Cardiac septum (tissue), 1 donor: ENCODE results near the gene CPNE1. TPM values are rescaled to one million over a fixed set of nuclear protein-coding genes. Genes with fewer than 3 reads are reported as not detected.

ENCODE experiments used
- DNase-seq: peaks from one replicate; pipeline ENCODE4 v3.0.0-alpha.2; 2020; ENCODE audit warnings: low spot score
- intact Hi-C: fragments of 100-400 bp; cut with DNase I; formaldehyde crosslinking; loops from one replicate; pipeline ENCODE4 v1.14.0; 2022
- total RNA-seq: library from RNA; stranded (reverse); fragmentation: NEBNext Ultra II Directional; extraction: Animal tissue kit (Norgen Biotek cat#: 25700); gene quantifications from one replicate; pipeline ENCODE4 v1.2.1, GENCODE V29; 2021
- donor health status: DM: no; HTN: no; CAD: no.

The CPNE1 gene
- total RNA-seq, 1 donor from 2014 or later: 77.9 TPM

DNA sequence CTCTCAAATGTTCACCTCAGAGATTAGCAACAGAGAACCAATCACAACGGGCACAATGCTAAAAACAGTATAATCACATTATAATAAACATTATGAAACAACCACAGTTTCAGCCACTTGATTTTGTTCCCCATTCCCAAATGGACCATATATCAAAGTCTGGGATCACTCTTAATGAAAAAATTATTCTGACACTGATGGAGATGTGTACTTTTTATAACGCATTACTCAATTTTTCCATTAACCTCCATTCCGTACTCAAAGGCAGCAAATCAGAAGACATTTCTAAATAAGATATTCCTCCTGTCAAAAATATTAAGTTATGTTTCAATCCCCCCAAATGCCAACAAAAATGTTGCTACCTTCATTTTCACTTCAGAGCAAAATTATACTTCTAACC, 2.8 kb downstream of the CPNE1 start:
- intact Hi-C loops: no loop called here
- no peak for DNase-seq

DNA sequence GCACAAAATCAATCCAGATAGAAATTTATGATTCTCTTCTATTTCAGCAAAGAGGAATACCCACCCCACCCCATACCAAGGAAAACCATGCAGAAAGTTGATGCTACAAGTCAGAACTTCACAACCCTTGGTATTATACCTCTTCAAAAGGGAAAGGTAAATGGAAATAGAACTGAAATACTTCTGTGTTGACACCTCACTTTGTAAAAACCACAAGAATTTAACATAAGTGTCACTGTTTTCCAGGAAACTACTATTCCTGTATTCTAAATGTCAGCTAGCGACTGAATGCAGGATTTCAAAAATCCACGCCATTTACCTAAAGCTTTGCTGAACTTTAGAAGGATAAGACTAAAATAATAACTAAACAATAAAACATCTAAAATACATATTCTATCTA, 3.6 kb downstream of the CPNE1 start:
- no peak for DNase-seq
- intact Hi-C loops: no loop called here

DNA sequence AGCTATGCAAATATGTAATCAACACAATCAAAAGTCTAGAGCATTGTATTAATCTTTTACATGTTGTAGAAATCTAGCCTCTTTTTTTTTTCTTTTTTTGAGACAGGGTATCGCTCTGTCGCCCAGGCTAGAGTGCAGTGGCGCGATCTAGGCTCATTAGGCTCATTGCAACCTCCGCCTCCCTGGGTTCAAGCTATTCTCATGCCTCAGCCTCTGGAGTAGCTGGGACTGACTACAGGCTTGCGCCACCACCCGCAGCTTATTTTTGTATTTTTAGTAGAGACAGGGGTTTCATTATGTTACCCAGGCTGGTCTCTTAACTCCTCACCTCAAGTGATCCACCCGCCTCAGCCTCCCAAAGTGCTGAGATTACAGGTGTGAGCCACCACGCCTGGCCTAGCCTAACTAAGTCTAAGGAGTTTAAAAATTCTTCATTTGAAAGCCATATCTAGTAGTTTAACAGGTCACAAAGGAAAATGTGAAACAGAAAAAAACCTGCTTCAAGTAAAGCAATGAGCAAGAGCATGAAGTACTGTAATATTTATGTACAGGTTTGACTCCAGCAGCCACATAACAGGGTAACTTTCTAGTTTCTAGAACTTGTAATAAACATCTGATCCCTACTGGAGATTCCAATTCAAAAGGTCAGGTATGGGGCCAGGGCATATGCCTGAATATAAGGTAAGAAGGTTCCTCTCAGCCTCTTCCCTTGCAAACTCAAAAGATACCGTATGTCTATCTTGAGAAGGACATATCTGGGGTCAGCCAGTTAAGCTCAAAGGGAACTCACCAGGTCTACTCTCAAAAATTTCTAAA, 4.4 kb downstream of the CPNE1 start:
- intact Hi-C loops: no loop called here
- no peak for DNase-seq

DNA sequence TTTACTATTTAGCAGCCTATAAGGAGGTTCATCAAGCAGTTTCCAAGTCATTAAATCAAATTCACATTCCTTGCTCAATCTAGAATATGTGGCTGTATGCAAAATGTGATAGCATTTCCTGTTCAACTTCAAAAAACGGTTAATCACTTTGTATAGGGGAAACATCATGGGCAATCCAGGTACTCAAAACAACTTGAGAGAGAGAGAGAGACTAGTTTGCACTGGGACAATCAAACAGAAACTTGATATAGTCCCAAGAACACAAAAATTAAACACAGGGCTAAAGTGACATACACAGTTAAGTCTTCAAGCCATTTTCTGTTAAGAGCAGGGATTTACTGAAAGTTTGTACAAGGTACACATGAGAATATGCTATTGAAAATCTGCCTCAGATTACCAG, 7.4 kb downstream of the CPNE1 start:
- intact Hi-C loops: no loop called here
- no peak for DNase-seq

DNA sequence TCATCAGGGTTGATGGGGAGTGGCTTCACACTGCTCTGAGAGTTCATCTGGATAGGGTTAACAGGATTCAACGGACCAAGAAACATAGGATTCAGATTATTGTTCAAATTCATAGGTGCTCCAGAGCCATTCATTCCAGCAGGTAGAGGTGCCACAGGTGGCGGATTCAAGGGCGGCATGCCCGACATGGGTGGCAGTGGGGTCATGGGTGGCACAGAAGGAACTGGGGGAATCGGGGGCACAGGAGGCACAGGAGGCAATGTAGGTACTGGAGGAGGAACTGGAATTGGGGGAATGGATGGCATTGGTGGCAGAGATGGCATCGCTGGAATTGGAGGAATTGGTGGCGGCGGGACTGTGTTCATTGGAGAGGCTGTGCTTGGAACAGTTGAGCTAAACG, 10.3 kb downstream of the CPNE1 start:
- intact Hi-C loops: no loop called here
- no peak for DNase-seq

DNA sequence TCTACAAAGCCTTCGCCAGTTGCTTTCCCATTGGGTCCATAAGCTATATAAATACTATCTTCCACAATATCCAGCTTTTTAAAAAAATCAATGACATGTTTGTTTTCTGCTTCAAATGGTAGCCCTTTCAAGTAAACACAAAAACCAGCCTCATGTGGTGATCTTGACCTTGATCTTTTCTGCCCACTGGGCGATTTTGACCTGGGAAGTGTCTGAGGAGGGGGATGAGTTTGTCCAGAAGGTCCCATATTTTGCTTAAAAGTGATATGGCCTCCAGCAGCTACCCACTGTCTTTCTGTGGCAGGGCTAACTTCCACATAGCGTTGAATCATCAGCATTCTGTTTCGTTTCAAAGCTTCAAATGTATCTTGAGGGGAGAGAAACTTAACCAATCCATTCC, 10.8 kb downstream of the CPNE1 start:
- DNase-seq: no peak
- intact Hi-C loops: no loop called here

DNA sequence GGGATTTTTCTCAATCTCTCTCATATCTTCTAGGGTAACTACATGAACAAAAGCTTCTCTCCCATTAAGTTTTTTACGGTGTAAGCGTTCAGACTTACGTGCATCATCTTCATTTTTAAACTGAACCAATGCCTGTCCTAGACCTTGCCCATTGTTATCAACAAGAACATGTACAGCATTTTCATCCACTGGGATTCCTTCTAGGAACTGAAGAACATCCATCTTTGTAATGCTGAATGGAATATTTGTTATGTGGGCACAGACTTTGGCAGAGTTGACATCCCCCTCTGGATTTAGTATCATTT, 11.3 kb downstream of the CPNE1 start:
- intact Hi-C loops: no loop called here
- DNase-seq: no peak

DNA sequence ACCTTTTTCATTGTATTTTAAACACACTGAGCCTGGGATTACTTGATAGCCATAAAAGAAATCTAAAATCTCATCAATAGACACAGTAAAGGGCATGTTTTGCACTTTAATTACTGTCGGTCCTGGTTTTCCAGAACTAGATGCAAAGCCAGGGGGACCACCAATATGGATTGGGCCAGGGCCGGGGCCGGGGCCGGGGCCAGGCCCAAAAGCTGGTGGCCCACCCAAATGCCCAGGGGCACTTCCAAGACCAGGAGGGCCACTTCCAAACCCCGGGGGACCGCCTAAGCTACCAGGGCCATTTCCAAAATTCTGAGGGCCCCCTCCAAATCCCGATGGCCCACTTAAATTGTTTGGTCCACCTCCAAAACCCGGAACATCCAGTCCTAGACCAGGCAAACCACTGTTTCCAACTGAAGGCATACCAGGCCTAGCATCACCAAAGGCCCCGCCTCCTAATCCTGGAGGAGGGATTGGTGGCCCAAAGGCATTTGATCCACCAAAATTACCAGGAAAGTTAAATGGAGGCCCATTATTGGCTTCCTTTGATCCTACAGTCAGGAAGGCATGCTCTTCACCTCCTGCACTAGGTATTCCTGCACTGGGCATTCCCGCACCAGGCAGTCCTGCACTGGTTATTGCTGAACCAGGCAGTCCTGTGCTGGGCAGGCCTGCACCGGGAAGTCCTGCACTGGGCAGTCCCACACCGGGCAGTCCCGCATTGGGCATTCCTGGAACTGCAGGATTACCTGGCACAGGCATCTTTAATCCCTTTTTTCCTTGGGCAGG, 11.9 kb downstream of the CPNE1 start:
- no peak for DNase-seq
- intact Hi-C loops: no loop called here

DNA sequence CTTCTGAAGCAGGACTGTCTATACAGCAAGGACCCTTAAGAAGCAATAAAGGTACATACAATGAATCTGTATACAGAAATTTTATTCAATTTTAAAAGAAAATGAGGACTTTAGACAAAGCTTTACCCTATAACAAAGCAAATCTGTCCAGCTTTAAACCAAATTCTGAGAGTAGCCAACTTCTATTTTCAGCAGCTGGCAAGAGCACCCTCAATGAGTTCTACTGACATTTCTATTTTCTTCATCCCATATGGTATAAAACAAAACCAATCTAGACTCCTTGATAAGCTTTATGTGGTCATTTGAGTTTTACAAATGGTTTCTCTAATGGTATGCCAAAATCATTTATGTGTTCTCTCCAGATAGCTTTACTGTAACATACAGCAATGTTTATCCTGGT, 12.7 kb downstream of the CPNE1 start:
- intact Hi-C loops: no loop called here
- DNase-seq: no peak

DNA sequence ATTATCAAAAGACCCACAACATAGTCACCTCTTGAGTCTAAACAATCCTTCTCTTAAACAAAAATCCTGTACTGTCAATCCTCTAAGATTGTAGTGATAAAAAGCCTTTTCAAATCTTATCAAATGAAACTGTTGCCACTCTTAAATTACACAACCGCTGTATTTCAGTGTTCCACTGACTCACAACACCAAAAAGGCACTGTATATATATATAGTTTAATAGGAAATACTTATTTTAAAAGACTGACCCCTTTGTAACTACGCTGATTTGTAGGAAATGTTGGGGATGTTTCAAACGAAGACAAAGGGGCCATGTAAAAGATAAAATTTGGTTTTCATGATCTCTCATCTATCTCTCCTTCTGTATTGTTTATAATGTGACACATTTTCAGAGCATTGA, 14.1 kb downstream of the CPNE1 start:
- DNase-seq: no peak
- intact Hi-C loops: no loop called here

DNA sequence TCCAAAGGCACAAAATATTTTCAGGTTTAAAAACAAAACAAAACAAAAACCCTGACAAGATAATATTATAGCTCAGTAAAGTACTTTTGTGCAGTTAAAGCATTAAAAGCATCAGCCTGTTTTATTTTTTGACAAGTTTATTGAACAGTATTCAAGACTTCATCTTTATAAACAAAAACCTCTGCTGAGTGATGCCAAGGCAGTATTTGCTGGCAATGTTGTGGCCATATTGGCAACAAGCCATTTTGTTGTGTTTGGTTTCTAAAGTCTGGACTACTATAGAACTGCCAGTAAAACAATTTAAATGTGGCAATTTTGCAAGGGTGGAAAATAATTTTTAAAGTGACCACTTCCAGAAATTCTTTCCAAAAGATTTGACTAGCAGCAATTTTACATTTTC, 15.9 kb downstream of the CPNE1 start:
- DNase-seq: no peak
- intact Hi-C loops: no loop called here

DNA sequence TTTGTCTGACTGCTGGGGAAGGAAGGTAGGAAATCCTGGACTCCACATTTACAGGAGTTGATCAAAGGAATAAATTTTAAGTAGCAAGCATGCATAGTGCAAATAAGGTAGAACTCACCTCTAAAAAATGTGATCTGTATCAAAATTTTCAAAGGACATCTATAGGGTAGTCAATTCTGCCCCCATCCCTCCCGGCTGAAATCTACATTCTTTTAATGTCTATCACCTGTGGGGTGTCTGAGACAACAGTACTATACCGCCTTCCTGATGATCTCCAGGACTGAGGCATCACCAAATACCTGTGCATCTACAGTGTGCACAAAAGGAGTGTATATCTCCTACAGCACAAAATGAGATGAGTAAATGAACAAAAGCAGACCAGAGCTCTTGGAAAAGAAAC, 19.9 kb downstream of the CPNE1 start:
- DNase-seq: no peak
- intact Hi-C loops: no loop called here

DNA sequence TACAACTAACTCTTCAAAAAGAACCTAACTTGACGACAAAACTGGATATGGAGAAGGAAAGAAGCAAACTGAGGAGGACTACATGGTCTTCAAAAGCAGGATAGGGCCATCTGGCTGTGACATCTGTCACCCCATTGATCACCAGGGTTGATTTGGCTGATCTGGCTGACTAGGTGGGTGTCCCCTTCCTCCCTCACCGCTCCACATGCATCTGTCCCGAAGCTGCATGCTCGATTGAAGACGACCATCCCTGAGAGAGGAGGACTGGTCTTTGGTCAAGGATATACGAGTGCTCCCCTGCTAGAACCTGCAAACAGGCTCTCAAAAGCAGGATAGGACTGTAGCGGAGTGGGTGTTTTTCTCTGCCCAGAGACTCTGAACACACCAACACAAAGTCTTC, 21.7 kb downstream of the CPNE1 start:
- intact Hi-C loops: no loop called here

DNA sequence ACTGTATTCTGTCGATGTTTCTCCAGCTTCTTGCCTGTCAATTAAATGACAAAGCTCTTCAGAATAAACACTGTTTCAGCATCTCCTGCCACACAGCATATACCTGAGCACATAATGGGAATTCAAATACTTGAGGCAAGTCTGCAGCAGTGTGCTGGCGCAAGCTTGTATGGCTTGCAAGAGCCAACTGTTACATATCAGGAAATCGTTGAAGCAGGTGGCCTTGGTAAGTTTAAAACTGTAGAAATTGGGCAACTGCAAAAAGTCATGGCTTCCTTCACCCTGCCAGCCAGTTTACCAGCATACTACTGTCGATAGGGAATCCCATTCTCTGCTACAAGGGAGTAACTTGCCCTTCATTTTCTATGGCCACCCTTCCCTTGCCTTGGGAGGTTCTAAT, 23.0 kb downstream of the CPNE1 start:
- intact Hi-C loops: no loop called here
- DNase-seq: peak; percentile 12

More for the DNA sequence above, 21.7 kb downstream of the CPNE1 start:
- DNase-seq: no peak

DNA sequence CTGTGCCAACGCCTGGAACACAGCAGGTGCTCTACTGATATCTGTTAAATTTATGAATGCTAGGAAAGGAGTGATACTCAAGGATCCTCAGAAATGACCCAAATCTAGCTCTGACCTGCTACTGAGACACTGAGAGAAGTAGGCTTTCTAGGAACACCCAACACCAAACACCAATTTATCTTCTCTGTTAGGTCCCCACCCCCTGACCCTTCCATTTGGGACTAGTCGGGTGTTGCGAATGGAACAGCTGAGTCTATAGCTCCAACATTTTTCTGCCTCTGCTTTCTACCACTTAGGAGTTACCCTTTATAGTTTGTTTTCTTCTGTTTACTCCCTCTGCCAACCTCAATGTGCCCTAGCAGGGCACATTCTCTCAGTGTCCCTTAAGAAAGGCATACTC, 24.0 kb downstream of the CPNE1 start:
- intact Hi-C loops: no loop called here
- peak; percentile 4 for DNase-seq

DNA sequence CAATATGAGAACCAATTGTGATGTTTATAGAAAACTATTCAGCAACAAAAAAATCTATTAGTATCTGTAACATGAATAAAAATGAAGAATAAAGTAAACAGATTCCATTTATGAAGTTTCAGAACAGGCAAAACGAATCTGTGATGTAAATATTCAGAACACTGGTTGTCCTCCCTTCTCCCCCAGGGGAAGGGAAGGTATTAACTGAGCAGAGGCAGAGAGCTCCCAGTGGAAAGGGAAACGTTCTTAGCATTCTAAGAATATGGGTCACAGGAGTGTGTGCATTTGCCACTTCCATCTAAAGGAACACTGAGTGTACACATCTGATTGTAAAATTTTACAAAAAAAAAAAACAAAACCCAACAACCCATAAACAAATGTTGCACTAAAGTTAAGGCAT, 25.9 kb downstream of the CPNE1 start:
- intact Hi-C loops: no loop called here
- no peak for DNase-seq

DNA sequence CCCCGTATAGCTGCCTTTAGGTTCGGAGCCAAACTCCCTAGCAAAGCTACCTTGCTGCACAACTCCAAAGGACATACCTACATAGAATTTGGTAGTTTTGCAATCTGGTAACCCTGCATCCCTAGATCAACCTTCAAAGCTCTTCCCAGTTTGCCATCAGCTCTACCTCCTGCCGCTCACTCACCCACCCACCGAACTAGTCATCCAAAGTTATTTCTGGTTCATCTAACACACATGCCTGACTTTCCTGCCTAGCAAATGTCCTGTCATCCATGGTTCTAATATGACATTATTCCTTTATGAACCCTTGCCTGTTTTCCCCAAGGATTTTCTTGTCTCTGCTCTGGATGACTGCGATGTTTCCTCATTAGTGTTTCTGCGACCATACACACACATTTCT, 27.4 kb downstream of the CPNE1 start:
- intact Hi-C loops: no loop called here
- DNase-seq: peak; percentile 17

DNA sequence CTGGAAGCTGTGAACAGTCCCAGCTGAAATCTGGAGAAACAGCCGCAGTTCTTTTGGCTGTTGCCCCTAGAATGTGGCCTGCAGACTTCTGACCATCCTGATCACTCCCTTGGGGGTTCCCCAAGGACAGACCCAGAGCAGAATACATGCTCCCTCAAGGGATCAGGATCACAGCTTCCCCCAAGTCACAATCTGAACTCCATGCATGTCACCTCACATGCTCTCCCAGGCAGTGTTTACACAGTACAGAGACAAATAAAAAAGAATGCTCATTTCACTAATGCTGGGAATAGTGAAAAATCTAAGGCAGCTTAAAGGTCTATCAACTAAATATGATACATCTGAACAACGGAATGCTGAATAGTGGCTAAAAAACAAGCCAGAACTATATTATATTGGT, 28.6 kb downstream of the CPNE1 start:
- DNase-seq: peak; percentile 6

DNA sequence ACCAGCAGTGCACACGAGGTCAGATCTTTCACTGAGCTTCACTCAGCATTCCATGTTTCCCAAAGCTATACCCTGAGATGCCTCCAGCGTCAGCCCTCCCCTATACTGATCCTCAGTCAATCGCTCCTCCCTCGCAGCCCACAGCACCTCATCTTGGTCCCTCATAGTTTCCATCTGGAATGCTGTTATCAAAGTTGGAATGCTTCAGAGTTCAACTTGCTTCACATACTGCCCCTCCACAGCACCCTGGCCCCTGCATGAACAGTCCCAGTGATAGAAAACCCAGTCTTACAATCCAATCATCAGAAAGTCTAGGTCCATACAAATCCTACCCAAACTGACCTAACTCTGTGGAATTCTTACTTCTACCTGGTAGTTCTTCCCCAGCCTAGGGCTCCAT, 29.0 kb downstream of the CPNE1 start:
- DNase-seq: peak; percentile 33
- intact Hi-C loops: no loop called here

More for the DNA sequence above, 28.6 kb downstream of the CPNE1 start:
- intact Hi-C loops: no loop called here

DNA sequence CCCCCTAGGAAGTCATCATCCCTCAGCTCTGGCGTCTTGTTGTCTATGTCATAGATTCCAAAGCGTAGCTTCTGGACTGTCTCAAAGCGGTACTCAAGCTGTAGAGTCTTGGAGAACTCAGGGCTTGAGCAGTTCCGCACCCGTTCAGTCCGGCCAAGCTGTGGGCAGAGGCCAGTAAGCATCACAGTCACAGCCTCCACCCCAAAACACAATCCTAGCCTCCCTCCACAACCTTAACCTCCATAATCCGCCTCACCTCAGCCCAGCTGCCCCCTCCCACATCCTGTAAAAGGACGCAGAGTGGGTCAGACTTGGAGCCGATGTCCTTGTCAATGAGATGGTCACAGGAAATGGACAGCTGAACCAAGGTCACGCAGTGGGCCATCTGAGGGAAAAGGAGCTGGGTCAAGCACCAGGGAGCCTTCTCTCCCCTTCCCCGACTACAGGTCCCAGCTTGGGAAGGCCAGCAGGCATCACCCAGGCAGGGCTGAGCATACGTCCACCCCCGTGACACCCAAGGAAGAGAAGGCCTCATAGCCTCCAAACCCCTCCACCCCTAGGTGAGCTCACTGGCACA, 32.1 kb downstream of the CPNE1 start:
- intact Hi-C loops: no loop called here
- DNase-seq: peak; percentile 57

DNA sequence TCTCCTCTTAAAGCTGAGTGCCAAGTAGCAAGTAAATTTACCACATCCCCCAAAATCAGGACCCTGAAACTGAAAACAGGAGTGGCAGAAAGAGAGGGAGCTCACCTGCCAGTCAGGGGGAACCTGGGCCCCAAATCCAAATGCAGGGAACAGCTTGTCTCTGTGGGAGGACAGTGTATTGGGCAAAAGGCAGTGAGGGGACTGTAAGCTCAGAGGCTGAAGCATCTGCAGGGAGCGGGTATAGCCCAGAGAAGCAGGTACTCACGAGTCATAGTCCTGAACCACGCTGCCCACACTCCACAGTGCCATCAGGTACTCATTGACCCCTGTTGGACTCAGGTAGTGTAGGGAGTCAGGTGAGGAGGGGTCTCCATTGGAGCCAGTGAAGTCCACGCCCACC, 34.1 kb downstream of the CPNE1 start:
- intact Hi-C loops: no loop called here
- DNase-seq: peak; percentile 43
